Vagina (tissue), 2 donors: ENCODE data around the gene ADAMTS12.

ENCODE experiments used
- POLR2A ChIP-seq, 2 donors: fragments of 450-650 bp; IDR thresholded peaks; one replicate each; pipeline ENCODE4 v1.6.1; 2017; ENCODE audit warnings: antibody characterized with exemption in 2 of 2, mild to moderate bottlenecking in 2 of 2, moderate library complexity in 2 of 2
- TF ChIP-seq, protein P1 (sequence below), 3 experiments: fragments of 450-650 bp in 2 of 3; fragments of 200-600 bp in 1 of 3; sonication (generic) in 1 of 3; IDR thresholded peaks; one replicate each; pipeline ENCODE4 v1.5.1; 2017 to 2019; ENCODE audit warnings: antibody characterized with exemption in 3 of 3, mild to moderate bottlenecking in 2 of 3, moderate library complexity in 2 of 3

DNA sequence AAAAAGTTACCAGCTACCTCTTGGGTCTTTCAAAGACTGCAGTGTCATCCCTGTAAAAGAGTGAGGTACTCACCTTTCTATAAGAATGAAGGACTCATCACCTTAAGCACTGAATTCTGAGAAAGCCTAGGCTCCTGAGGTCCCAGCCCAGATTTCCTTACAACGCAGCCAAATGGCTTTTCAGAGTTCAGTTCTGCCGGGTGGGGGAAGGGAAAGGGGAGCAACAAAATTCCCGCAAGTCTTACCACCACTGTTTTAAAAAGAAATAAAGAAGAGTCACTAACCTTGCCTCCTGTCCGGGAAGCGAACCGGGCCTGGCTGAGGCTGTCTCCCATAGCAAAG is 373 bp downstream of the ADAMTS12 start:
- TF ChIP-seq, protein P1, sequence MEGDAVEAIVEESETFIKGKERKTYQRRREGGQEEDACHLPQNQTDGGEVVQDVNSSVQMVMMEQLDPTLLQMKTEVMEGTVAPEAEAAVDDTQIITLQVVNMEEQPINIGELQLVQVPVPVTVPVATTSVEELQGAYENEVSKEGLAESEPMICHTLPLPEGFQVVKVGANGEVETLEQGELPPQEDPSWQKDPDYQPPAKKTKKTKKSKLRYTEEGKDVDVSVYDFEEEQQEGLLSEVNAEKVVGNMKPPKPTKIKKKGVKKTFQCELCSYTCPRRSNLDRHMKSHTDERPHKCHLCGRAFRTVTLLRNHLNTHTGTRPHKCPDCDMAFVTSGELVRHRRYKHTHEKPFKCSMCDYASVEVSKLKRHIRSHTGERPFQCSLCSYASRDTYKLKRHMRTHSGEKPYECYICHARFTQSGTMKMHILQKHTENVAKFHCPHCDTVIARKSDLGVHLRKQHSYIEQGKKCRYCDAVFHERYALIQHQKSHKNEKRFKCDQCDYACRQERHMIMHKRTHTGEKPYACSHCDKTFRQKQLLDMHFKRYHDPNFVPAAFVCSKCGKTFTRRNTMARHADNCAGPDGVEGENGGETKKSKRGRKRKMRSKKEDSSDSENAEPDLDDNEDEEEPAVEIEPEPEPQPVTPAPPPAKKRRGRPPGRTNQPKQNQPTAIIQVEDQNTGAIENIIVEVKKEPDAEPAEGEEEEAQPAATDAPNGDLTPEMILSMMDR (IDR thresholded peaks at IDR 0.05), result no peak
- TF ChIP-seq POLR2A (IDR thresholded peaks at IDR 0.05), result no peak
